ENCODE measurements around the gene CARMIL1. TPM values are rescaled to one million over a fixed set of nuclear protein-coding genes. Genes with fewer than 3 reads are reported as not detected.

The CARMIL1 gene
- total RNA-seq, 4 donors from 2014 or later, result 14.9 to 23.5 (median 20.3) TPM

DNA sequence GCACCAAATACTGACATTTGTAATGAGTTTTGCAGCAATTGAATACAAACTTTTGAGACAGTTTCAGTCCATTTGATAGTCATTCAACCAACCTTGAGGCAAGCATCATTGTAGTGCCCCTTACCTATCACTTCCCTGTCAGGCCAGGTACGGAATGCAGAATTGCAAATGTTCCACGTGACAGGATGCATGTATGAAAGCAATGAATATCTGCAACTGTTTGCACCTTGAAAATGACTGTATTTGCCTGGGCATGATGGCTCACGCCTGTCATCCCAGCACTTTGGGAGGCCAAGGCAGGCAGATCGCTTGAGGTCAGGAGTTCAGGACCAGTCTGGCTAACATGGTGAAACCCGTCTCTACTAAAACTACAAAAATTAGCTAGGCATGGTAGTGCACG, 226.8 kb downstream of the CARMIL1 start:
- no peak for TF ChIP-seq POLR2A (IDR thresholded peaks at IDR 0.05)
- TF ChIP-seq, protein P1, sequence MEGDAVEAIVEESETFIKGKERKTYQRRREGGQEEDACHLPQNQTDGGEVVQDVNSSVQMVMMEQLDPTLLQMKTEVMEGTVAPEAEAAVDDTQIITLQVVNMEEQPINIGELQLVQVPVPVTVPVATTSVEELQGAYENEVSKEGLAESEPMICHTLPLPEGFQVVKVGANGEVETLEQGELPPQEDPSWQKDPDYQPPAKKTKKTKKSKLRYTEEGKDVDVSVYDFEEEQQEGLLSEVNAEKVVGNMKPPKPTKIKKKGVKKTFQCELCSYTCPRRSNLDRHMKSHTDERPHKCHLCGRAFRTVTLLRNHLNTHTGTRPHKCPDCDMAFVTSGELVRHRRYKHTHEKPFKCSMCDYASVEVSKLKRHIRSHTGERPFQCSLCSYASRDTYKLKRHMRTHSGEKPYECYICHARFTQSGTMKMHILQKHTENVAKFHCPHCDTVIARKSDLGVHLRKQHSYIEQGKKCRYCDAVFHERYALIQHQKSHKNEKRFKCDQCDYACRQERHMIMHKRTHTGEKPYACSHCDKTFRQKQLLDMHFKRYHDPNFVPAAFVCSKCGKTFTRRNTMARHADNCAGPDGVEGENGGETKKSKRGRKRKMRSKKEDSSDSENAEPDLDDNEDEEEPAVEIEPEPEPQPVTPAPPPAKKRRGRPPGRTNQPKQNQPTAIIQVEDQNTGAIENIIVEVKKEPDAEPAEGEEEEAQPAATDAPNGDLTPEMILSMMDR (IDR thresholded peaks at IDR 0.05), result no peak
- intact Hi-C loops (cut with DNase I; ENCODE audit: low total_unique reads), result no loop called here
- DNase-seq (ENCODE audit: low spot score in 2 of 2), result no peak
- WGBS, 2 donors, result 47 to 70% methylated on average over 6 of the region's 6 CpGs
- no peak overlapping the region for H3K4me3 ChIP-seq (ENCODE audit: low read depth, poor library complexity, severe bottlenecking)

DNA sequence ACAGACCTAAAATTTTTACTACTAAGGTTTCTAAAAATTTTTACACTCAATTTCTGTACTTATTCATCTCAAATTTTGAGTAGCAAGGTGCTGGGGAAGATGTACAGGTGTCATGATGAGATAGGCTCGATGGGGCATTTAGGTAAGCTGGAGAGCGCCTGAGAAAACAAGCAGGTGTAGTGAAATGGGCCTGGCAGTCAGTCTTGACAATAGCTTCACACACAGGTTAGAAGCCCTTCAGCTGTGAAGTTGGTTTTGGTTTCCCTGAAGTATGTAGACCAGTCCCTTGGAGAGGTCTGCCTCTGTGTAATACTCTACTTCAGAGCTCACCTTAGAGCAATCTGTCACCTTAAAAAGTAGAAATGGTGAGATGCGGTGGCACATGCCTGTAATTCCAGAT, 228.9 kb downstream of the CARMIL1 start:
- no peak for DNase-seq (ENCODE audit: low spot score in 2 of 2)
- intact Hi-C loops (cut with DNase I; ENCODE audit: low total_unique reads), result no loop called here
- 83 to 98% methylated on average over 3 of the region's 3 CpGs for WGBS, 2 donors

DNA sequence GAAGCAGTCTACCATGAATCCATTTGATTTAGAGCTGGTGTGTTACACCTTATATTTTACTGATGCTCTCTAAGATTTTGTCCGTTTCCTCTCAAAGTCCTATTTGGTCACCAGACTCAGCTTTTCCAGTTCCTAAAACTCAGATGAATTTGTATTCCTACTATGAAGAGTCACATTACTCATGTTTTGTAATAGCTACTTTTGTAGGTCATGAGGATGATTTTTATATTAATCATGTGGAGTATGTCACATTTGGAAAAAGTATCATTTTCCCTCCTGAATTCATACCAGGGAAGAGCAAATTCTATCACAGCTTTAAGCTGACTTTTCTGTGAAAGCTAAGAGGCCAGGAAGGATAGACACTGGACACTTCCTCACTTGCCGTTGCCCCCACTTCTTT, 232.2 kb downstream of the CARMIL1 start:
- WGBS, 2 donors, result 62 to 72% methylated on average over 2 of the region's 2 CpGs
- no peak overlapping the region for H3K4me3 ChIP-seq (ENCODE audit: low read depth, poor library complexity, severe bottlenecking)
- TF ChIP-seq, protein P1 (IDR thresholded peaks at IDR 0.05), result no peak
- no peak for TF ChIP-seq POLR2A (IDR thresholded peaks at IDR 0.05)
- intact Hi-C loops (cut with DNase I; ENCODE audit: low total_unique reads), result no loop called here
- no peak for DNase-seq (ENCODE audit: low spot score in 2 of 2)

More for the DNA sequence above, 228.9 kb downstream of the CARMIL1 start:
- TF ChIP-seq, protein P1 (IDR thresholded peaks at IDR 0.05), result no peak
- no peak for TF ChIP-seq POLR2A (IDR thresholded peaks at IDR 0.05)
- no peak overlapping the region for H3K4me3 ChIP-seq (ENCODE audit: low read depth, poor library complexity, severe bottlenecking)

DNA sequence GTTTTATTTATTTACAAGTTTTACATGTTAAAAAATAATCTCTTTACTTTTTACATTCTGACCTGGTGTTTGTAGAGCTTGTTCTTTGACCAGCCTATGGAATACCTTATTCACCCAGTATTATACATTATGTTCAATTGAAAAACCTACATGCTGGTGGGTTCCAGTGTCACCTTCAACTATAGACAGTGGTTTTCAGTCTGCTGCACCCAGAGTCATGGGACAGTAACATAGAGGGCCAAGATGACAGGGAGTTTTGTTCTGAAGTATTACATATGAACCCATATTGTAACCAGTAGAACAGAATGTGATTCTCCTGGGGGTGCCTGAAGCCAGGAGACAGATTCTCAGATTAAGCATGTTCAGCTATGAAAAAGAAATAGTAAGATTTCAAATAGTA, 233.4 kb downstream of the CARMIL1 start:
- no peak for DNase-seq (ENCODE audit: low spot score in 2 of 2)
- intact Hi-C loops (cut with DNase I; ENCODE audit: low total_unique reads), result no loop called here
- TF ChIP-seq POLR2A (IDR thresholded peaks at IDR 0.05), result no peak
- TF ChIP-seq, protein P1 (IDR thresholded peaks at IDR 0.05), result no peak
- no peak overlapping the region for H3K4me3 ChIP-seq (ENCODE audit: low read depth, poor library complexity, severe bottlenecking)

DNA sequence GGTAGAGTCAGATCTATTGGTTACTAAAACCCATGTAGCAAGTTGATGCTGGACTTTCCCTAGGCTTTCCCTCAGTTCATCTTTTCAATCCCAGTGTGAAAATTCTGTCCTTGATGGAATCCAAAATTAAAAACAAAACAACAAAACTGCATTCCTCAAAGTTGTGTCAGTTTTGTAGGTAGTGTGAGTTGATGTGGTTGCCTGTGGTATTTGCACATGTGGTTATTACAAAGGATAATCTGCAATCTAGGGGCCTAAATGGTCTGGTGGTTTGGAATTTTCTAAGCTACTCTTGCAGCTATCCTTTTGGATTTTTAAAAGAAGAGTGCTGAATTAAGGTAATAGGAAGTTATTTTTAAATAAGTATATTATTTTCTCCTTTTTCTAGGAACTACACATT, 240.7 kb downstream of the CARMIL1 start:
- DNase-seq (ENCODE audit: low spot score in 2 of 2), result no peak
- TF ChIP-seq, protein P1 (IDR thresholded peaks at IDR 0.05), result no peak
- no peak for TF ChIP-seq POLR2A (IDR thresholded peaks at IDR 0.05)
- intact Hi-C loops (cut with DNase I; ENCODE audit: low total_unique reads), result no loop called here
- H3K4me3 ChIP-seq (ENCODE audit: low read depth, poor library complexity, severe bottlenecking), result no peak overlapping the region

DNA sequence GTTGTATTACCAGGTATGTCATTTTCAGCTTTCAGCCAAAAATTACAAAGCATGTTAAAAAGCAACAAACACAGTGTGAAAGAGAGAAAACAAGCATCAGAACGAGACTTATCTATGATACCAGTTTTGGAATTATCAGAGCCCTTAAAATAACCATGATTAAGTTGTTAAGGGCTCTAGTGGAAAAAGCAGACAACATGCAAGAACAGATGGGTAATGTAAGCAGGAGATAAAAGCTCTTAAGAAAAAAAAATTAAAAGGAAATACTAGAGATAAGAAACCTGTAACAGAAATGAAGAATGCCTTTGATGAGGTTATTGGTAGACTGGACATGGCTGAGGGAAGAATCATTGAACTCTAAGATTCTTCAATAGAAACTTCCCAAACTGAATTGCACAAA, 245.4 kb downstream of the CARMIL1 start:
- DNase-seq (ENCODE audit: low spot score in 2 of 2), result no peak
- no peak overlapping the region for H3K4me3 ChIP-seq (ENCODE audit: low read depth, poor library complexity, severe bottlenecking)
- TF ChIP-seq, protein P1 (IDR thresholded peaks at IDR 0.05), result no peak
- no peak for TF ChIP-seq POLR2A (IDR thresholded peaks at IDR 0.05)
- WGBS, 2 donors, result 70 to 88% methylated on average over 1 of the region's 1 CpG
- intact Hi-C loops (cut with DNase I; ENCODE audit: low total_unique reads), result no loop called here
